Lower lobe of right lung (tissue), 2 donors: ENCODE measurements around the gene ZNF236. TPM values are rescaled to one million over a fixed set of nuclear protein-coding genes. Genes with fewer than 3 reads are reported as not detected.

Source experiments
- ATAC-seq, 2 donors: fragments of 200-7000 bp; cut with Tn5 transposase; one replicate each; pipeline ENCODE4 v1.9.1; 2020 to 2022; ENCODE audit warnings: mild to moderate bottlenecking in 2 of 2, moderate library complexity in 2 of 2
- DNase-seq: peaks from one replicate; pipeline ENCODE4 v3.0.0-alpha.2; 2020
- H3K27ac ChIP-seq: fragments of 200-600 bp; one replicate; pipeline ENCODE4 v1.8.0; 2022
- H3K27me3 ChIP-seq: fragments of 200-600 bp; one replicate; pipeline ENCODE4 v1.8.0; 2022; ENCODE audit warnings: low read depth
- H3K36me3 ChIP-seq: fragments of 200-600 bp; one replicate; pipeline ENCODE4 v1.8.0; 2022; ENCODE audit warnings: mild to moderate bottlenecking
- H3K4me1 ChIP-seq: fragments of 200-600 bp; one replicate; pipeline ENCODE4 v1.8.0; 2022
- H3K4me3 ChIP-seq: fragments of 200-600 bp; one replicate; pipeline ENCODE4 v1.8.0; 2022; ENCODE audit warnings: mild to moderate bottlenecking
- H3K9me3 ChIP-seq: fragments of 200-600 bp; one replicate; pipeline ENCODE4 v1.8.0; 2022
- intact Hi-C: fragments of 100-400 bp; cut with DNase I; formaldehyde crosslinking; loops from one replicate; pipeline ENCODE4 v1.11.0; 2022
- total RNA-seq: library from RNA; stranded (reverse); fragmentation: NEBNext Ultra II Directional; extraction: Animal tissue kit (Norgen Biotek cat#: 25700); gene quantifications from one replicate; pipeline ENCODE4 v1.2.1, GENCODE V29; 2021
- TF ChIP-seq, protein P1 (sequence below): fragments of 200-600 bp; IDR thresholded peaks from one replicate; pipeline ENCODE4 v1.8.0; 2022; ENCODE audit warnings: antibody characterized with exemption, mild to moderate bottlenecking
- donor health status: DM: no; HTN: yes; CAD: no; lungs with severe emphysema.

Gene ZNF236
- total RNA-seq, 1 donor from 2014 or later: 18.0 TPM

DNA sequence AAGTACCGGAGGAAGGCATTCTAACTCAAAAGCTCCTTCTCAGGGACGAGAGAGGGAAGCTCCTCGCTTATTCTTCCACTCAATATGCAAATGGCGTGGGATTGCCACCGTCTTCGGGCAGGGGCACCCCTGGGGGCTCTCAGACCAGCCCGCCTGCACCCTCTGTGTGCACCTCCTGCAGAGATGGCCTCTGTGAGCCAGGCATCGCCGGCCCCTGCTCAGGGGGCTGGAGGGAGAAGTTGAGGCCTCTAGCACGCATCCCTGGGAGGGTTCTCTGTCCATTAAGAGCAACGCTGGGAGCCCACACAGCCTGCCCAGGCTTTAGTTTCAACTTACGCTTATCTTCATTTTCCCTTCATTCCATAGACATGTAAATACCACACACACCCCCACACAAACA lies 184.9 kb downstream of the ZNF236 start:
- DNase-seq (no peak), ATAC-seq (no peak)
- peaks cover 27% of the 10 kb centered on the region for H3K36me3 ChIP-seq
- peaks cover 23% of the 10 kb centered on the region for H3K4me1 ChIP-seq
- peak overlapping the region; percentile 69 for H3K27ac ChIP-seq
- no peaks in the 10 kb centered on the region for H3K27me3 ChIP-seq
- TF ChIP-seq, protein P1, sequence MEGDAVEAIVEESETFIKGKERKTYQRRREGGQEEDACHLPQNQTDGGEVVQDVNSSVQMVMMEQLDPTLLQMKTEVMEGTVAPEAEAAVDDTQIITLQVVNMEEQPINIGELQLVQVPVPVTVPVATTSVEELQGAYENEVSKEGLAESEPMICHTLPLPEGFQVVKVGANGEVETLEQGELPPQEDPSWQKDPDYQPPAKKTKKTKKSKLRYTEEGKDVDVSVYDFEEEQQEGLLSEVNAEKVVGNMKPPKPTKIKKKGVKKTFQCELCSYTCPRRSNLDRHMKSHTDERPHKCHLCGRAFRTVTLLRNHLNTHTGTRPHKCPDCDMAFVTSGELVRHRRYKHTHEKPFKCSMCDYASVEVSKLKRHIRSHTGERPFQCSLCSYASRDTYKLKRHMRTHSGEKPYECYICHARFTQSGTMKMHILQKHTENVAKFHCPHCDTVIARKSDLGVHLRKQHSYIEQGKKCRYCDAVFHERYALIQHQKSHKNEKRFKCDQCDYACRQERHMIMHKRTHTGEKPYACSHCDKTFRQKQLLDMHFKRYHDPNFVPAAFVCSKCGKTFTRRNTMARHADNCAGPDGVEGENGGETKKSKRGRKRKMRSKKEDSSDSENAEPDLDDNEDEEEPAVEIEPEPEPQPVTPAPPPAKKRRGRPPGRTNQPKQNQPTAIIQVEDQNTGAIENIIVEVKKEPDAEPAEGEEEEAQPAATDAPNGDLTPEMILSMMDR: no peak
- intact Hi-C loops: no loop called here
- no peak overlapping the region for H3K4me3 ChIP-seq
- no peaks in the 10 kb centered on the region for H3K9me3 ChIP-seq

DNA sequence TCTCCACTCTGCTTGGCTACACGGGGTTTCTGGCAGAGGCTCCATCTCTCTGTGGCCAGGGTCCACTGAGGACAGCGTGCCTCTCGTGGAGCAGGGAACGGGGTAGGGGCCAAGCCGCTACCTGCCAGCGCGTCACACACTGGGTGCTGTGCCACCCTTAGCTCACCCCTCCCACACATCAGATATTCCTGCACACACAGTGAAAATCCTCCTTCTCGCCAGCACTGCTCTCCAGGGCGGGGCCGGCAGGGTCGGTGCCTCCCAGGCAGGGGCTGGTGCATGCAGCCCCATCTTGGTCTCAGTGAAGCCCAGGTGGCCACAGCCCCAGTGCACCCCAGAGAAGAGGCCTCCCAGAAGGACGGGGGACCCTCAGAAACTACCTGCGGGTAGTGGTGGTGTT lies 185.6 kb downstream of the ZNF236 start:
- Histone ChIP-seq H3K4me3 (no peak overlapping the region), H3K4me1 (peaks cover 29% of the 10 kb centered on the region), H3K36me3 (peaks cover 27% of the 10 kb centered on the region), H3K27ac (no peak overlapping the region), H3K27me3 (no peaks in the 10 kb centered on the region), H3K9me3 (no peaks in the 10 kb centered on the region)
- intact Hi-C loops: no loop called here
- no peak for ATAC-seq
- no peak for DNase-seq
- TF ChIP-seq, protein P1: no peak

DNA sequence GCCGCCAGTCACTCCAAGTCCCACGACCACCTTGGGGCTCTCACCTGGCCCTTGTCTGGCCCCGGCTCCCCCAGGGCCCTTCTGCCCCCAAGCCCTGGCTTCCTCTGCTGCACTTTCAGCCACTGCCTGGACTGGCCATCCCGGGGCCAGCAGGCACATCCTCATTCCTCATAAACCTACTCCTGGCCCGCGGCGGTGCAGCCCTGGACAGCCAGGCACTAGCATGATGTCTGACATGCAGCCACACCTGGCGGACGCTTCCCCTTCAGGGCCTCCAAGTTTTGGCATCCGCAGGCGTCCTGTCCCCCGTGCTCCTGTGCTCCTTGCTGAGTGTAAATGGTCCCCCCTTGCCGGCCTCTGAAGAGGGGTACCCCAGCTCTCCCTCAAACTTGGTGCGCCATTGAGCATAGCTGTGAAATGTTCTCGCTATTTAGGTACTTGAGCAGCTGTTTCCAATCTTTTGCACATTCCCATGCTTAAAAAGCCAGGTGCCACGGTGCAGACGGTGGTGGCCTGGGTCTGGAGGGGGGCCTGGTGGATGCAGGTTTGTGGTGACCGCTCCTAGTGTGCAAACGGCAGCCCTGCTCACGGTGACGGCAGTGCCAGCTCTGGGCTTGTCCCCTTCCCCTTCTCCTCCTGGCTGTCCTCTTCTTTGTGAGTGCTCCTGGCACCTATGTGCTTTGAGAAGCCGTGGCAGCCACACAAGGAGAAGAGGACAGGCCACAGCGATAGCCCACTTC lies 186.4 kb downstream of the ZNF236 start:
- no peaks in the 10 kb centered on the region for H3K9me3 ChIP-seq
- ATAC-seq (no peak), DNase-seq (no peak)
- H3K27me3 ChIP-seq: no peaks in the 10 kb centered on the region
- no peak overlapping the region for H3K27ac ChIP-seq
- peaks cover 37% of the 10 kb centered on the region for H3K4me1 ChIP-seq
- peaks cover 27% of the 10 kb centered on the region for H3K36me3 ChIP-seq
- H3K4me3 ChIP-seq: no peak overlapping the region
- TF ChIP-seq, protein P1: no peak
- intact Hi-C loops: no loop called here

DNA sequence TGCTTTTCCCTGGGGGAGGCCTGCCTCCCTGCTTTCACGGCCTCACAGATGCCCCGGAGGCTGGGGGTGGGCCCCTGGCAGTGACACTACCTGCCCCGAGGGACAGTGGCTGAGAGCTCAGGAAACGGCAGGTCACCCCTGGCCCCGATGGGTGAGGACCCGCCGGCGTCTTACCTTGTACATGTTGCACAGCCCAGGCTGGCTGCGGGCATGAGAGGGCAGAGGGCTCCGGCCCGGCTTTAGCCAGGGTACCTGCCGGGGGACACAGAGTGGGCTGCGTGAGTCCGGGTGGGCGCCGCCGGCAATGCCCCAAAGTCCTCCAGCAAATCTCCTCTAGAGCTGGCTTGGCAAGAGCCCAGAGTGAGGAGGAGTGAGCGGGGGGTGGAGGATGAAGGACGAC lies 187.3 kb downstream of the ZNF236 start:
- H3K4me1 ChIP-seq: peaks cover 46% of the 10 kb centered on the region
- H3K9me3 ChIP-seq: no peaks in the 10 kb centered on the region
- DNase-seq (no peak), ATAC-seq (no peak)
- intact Hi-C loops: loop anchor here (10.0 kb wide), 1 partner anchor 205 kb away; no protein-coding TSS in a partner anchor
- TF ChIP-seq, protein P1: no peak
- H3K36me3 ChIP-seq: peaks cover 27% of the 10 kb centered on the region
- no peak overlapping the region for H3K4me3 ChIP-seq
- H3K27me3 ChIP-seq: no peaks in the 10 kb centered on the region
- no peak overlapping the region for H3K27ac ChIP-seq

DNA sequence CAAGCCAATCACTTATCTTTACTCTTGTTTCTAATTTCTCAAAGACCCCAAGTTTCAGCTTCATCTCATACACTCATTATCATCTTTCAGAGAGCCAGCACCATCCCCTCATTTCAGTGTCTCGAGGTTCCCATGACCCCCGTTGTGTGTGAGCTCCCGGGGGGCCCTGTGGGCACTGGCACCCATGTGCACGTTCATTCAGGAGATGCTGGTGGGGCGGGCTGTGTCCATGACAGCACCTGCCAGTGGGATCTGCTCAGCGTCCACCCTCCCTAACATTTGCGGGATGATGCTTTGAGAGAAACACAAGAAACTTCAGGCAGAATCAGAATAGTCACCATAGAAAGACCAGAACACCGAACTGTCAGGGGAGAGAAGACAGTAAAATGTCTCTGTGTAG lies 189.8 kb downstream of the ZNF236 start:
- Histone ChIP-seq H3K9me3 (no peaks in the 10 kb centered on the region), H3K27me3 (no peaks in the 10 kb centered on the region), H3K27ac (no peak overlapping the region), H3K4me3 (no peak overlapping the region), H3K36me3 (peaks cover 43% of the 10 kb centered on the region), H3K4me1 (peaks cover 49% of the 10 kb centered on the region)
- TF ChIP-seq, protein P1: no peak
- ATAC-seq (no peak), DNase-seq (no peak)
- intact Hi-C loops: loop anchor here (10.0 kb wide), 1 partner anchor 203 kb away; no protein-coding TSS in a partner anchor
